ENCODE results near the gene MCIDAS. TPM values are rescaled to one million over a fixed set of nuclear protein-coding genes. Genes with fewer than 3 reads are reported as not detected.

The MCIDAS gene
- total RNA-seq, 1 donor from 2014 or later: 0.20 TPM

Other genes with a start within 250 kb of the MCIDAS start
- 0.05 TPM in 1 of 2 replicates, not detected in the other for gene ESM1, start 241.7 kb downstream of the MCIDAS start, total RNA-seq
- not detected in 2 replicates for gene GZMK, start 203.1 kb downstream of the MCIDAS start, total RNA-seq
- not detected in 2 replicates for gene GZMA, start 124.7 kb downstream of the MCIDAS start, total RNA-seq
- 45.0 and 66.2 TPM in 2 replicates for gene GPX8, start 67.1 kb downstream of the MCIDAS start, total RNA-seq
- gene CDC20B, start 54.1 kb downstream of the MCIDAS start, total RNA-seq: 0.52 TPM in 1 of 2 replicates, not detected in the other
- gene CCNO, start 6.3 kb upstream of the MCIDAS start, total RNA-seq: 2.7 and 3.3 TPM in 2 replicates
- 23.4 and 39.8 TPM in 2 replicates for gene DHX29, start 80.4 kb upstream of the MCIDAS start, total RNA-seq
- 138 and 161 TPM in 2 replicates for gene MTREX, start 80.7 kb upstream of the MCIDAS start, total RNA-seq

Data from renal cortical epithelial cell (primary cell).